ENCODE measurements around the gene MDM2.
"Not testable (repeated sequence)": the region's sequence is repeated elsewhere in the genome, so short reads cannot be mapped to it uniquely, and the experiment has no call there.

GRCh38 chr12:68841175-68841574 lies 33.2 kb downstream of the MDM2 start:
- not testable (repeated sequence) for TF ChIP-seq CTCF (IDR thresholded peaks at IDR 0.05); CHD2 (IDR thresholded peaks at IDR 0.05; ENCODE audit: low read length, partially characterized antibody); CEBPB (IDR thresholded peaks at IDR 0.05); ELK1 (IDR thresholded peaks at IDR 0.05; ENCODE audit: low read depth, low read length); RCOR1 (IDR thresholded peaks at IDR 0.05; ENCODE audit: low read depth, low read length); JUNB (IDR thresholded peaks at IDR 0.05); HOXB13 (CRISPR knock-in tag; IDR thresholded peaks at IDR 0.05; ENCODE audit: low read depth); POLR2A (IDR thresholded peaks at IDR 0.05; ENCODE audit: low read length); POLR2AphosphoS2 (conservative IDR thresholded peaks at IDR 0.05; ENCODE audit: low read length); HDAC2 (IDR thresholded peaks at IDR 0.05); USF2 (IDR thresholded peaks at IDR 0.05); ZSCAN20 (CRISPR knock-in tag; IDR thresholded peaks at IDR 0.05); ZFP36 (IDR thresholded peaks at IDR 0.05; ENCODE audit: borderline replicate concordance, partially characterized antibody)
